GM23338 (cell line): ENCODE measurements around the gene WNT9A. TPM values are rescaled to one million over a fixed set of nuclear protein-coding genes. Genes with fewer than 3 reads are reported as not detected.

Experiments used
- ATAC-seq: fragments of 200-7000 bp; cut with Tn5 transposase; 3 replicates; pipeline ENCODE4 v1.9.1; 2020
- DNase-seq: peaks from one replicate; pipeline ENCODE4 v3.0.0-alpha.2; 2015; ENCODE audit warnings: low spot score
- H2AFZ ChIP-seq: fragments of 200-600 bp; sonication (generic); 2 replicates; pipeline ENCODE4 v1.8.0; 2016; ENCODE audit warnings: antibody characterized with exemption, mild to moderate bottlenecking, moderate library complexity
- H3F3A ChIP-seq: fragments of 200-600 bp; sonication (generic); replicated peaks from 2 replicates; pipeline ENCODE4 v1.8.0; 2017; ENCODE audit warnings: antibody characterized with exemption, mixed run types, low read depth
- H3K27ac ChIP-seq: fragments of 200-600 bp; sonication (generic); 2 replicates; pipeline ENCODE4 v1.6.1; 2016; ENCODE audit warnings: low read depth
- H3K27me3 ChIP-seq: fragments of 200-600 bp; sonication (generic); 2 replicates; pipeline ENCODE4 v1.8.0; 2016; ENCODE audit warnings: mild to moderate bottlenecking, mixed run types, moderate library complexity; ENCODE audit not compliant: insufficient read depth
- H3K36me3 ChIP-seq: fragments of 200-600 bp; sonication (generic); 2 replicates; pipeline ENCODE4 v1.8.0; 2016; ENCODE audit warnings: mild to moderate bottlenecking; ENCODE audit not compliant: insufficient read depth
- H3K4me1 ChIP-seq: fragments of 200-600 bp; sonication (generic); 2 replicates; pipeline ENCODE4 v1.8.0; 2016; ENCODE audit warnings: mild to moderate bottlenecking, moderate library complexity; ENCODE audit not compliant: insufficient read depth
- H3K4me2 ChIP-seq: fragments of 200-600 bp; sonication (generic); 2 replicates; pipeline ENCODE4 v1.7.1; 2017; ENCODE audit warnings: mixed run types
- H3K4me3 ChIP-seq: fragments of 200-600 bp; sonication (generic); 2 replicates; pipeline ENCODE4 v1.6.1; 2016; ENCODE audit warnings: mixed run types
- H3K79me2 ChIP-seq: fragments of 200-600 bp; sonication (generic); replicated peaks from 2 replicates; pipeline ENCODE4 v1.8.0; 2017; ENCODE audit warnings: mild to moderate bottlenecking; ENCODE audit not compliant: insufficient read depth
- H3K9me2 ChIP-seq: fragments of 200-600 bp; sonication (generic); 2 replicates; pipeline ENCODE4 v1.8.0; 2017; ENCODE audit not compliant: insufficient read depth
- H4K20me1 ChIP-seq: fragments of 200-600 bp; sonication (generic); replicated peaks from 2 replicates; pipeline ENCODE4 v1.8.0; 2017; ENCODE audit warnings: mild to moderate bottlenecking; ENCODE audit not compliant: insufficient read depth
- H3K27ac Mint-ChIP-seq: 2 replicates; pipeline ENCODE4 v1.8.0; 2020; ENCODE audit warnings: inconsistent platforms, mild to moderate bottlenecking, moderate library complexity, mixed read lengths
- H3K27me3 Mint-ChIP-seq: 3 replicates; pipeline ENCODE4 v1.8.0; 2022; ENCODE audit warnings: low read depth, mild to moderate bottlenecking, moderate library complexity, mixed read lengths, inconsistent platforms; ENCODE audit not compliant: insufficient read depth, poor library complexity
- H3K36me3 Mint-ChIP-seq: 3 replicates; pipeline ENCODE4 v1.8.0; 2021; ENCODE audit warnings: low read depth, mild to moderate bottlenecking, inconsistent platforms, moderate library complexity, mixed read lengths
- H3K4me1 Mint-ChIP-seq: 3 replicates; pipeline ENCODE4 v1.8.0; 2020; ENCODE audit warnings: mild to moderate bottlenecking, inconsistent platforms, mixed read lengths
- H3K4me3 Mint-ChIP-seq: 3 replicates; pipeline ENCODE4 v1.8.0; 2021; ENCODE audit warnings: moderate library complexity, mild to moderate bottlenecking, inconsistent platforms, mixed read lengths
- H3K9me3 Mint-ChIP-seq: 3 replicates; pipeline ENCODE4 v1.8.0; 2020; ENCODE audit warnings: moderate library complexity, mild to moderate bottlenecking, inconsistent platforms, mixed read lengths
- CREB1 ChIP-seq: fragments of 250-450 bp; sonication (Bioruptor Pico); IDR thresholded peaks from 2 replicates; pipeline ENCODE4 v1.5.0; 2020; ENCODE audit warnings: low read depth, mild to moderate bottlenecking, moderate library complexity
- EZH2 ChIP-seq: fragments of 200-600 bp; sonication (generic); IDR thresholded peaks from one replicate; pipeline ENCODE4 v1.8.0; 2017; ENCODE audit warnings: antibody characterized with exemption, mild to moderate bottlenecking, low read depth; ENCODE audit not compliant: unreplicated experiment
- EZH2phosphoT487 ChIP-seq: fragments of 200-600 bp; sonication (generic); IDR thresholded peaks from one replicate; pipeline ENCODE4 v1.8.1; 2018; ENCODE audit warnings: antibody characterized with exemption; ENCODE audit not compliant: unreplicated experiment
- JUNB ChIP-seq: IDR thresholded peaks from one replicate; pipeline ENCODE4 v1.6.1; 2016; ENCODE audit warnings: antibody characterized with exemption; ENCODE audit not compliant: unreplicated experiment
- NANOG ChIP-seq: IDR thresholded peaks from 2 replicates; pipeline ENCODE4 v1.6.1; 2016; ENCODE audit warnings: antibody characterized with exemption, borderline replicate concordance
- POLR2AphosphoS5 ChIP-seq: IDR thresholded peaks from 2 replicates; pipeline ENCODE4 v1.6.1; 2016; ENCODE audit warnings: antibody characterized with exemption, low read depth
- STAT1 ChIP-seq: IDR thresholded peaks from one replicate; pipeline ENCODE4 v1.6.1; 2016; ENCODE audit warnings: antibody characterized with exemption; ENCODE audit not compliant: unreplicated experiment
- ZNF114 ChIP-seq: fragments of 250-450 bp; sonication (Bioruptor Pico); IDR thresholded peaks from 2 replicates; pipeline ENCODE4 v1.5.0; 2020; ENCODE audit warnings: mild to moderate bottlenecking, moderate library complexity
- ZNF331 ChIP-seq: fragments of 250-450 bp; sonication (Bioruptor Pico); IDR thresholded peaks from 2 replicates; pipeline ENCODE4 v1.5.0; 2020; ENCODE audit warnings: low read depth, mild to moderate bottlenecking, moderate library complexity
- polyA plus RNA-seq: library from polyadenylated mRNA; unstranded; fragments of >200 nt; fragmentation: Nextera tagmentation; extraction: Ambion mirVana; gene quantifications from 2 replicates; pipeline ENCODE4 v1.2.1, GENCODE V29; 2016
- total RNA-seq: library from RNA; depleted of rRNA; stranded (reverse); fragments of >200 nt; shearing (Covaris generic); gene quantifications from 2 replicates; pipeline ENCODE4 v1.2.3, GENCODE V29; 2014
- TF ChIP-seq, protein P1 (sequence below): IDR thresholded peaks from 2 replicates; pipeline ENCODE4 v1.6.1; 2016; ENCODE audit warnings: antibody characterized with exemption
- TF ChIP-seq, protein P2 (sequence below): IDR thresholded peaks from one replicate; pipeline ENCODE4 v1.6.1; 2018; ENCODE audit warnings: antibody characterized with exemption; ENCODE audit not compliant: unreplicated experiment
- TF ChIP-seq, protein P3 (sequence below), 2 experiments: fragments of 200-600 bp in 1 of 2; sonication (generic) in 1 of 2; conservative IDR thresholded peaks; 2 replicates each; pipeline versions ENCODE4 v1.5.1 to v1.6.1; 2016 to 2017; ENCODE audit warnings: antibody characterized with exemption in 2 of 2, low read depth in 2 of 2, mild to moderate bottlenecking in 2 of 2, moderate library complexity in 1 of 2
- TF ChIP-seq, protein P4 (sequence below): fragments of 250-450 bp; sonication (Bioruptor Pico); IDR thresholded peaks from 2 replicates; pipeline ENCODE4 v1.5.0; 2020; ENCODE audit warnings: mild to moderate bottlenecking, moderate library complexity

WNT9A gene
- total and polyA plus RNA-seq, 2 experiments from 2014 or later, result 0.06 to 2.0 TPM

DNA sequence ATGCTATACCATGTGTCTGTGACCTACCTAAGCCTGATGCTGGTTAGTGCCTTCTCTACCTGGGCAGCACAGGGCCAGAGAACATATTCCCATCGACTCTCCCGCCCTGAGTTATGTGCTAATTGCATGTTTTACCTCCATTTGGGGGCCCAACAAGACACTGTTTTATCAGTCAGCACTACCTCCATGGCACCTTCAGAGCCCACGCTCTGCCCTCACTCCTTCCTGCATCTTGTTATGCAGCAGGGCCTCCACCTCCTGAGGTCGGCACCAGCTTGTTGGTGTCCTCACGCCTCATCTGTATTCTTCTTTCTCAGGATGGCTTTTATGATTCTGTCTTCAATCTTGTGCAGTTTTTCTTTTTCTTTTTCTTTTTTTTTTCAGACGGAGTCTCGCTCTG, 11.9 kb downstream of the WNT9A start:
- no peak overlapping the region for H3K27ac ChIP-seq
- H3K27me3 ChIP-seq, result no peaks in the 10 kb centered on the region
- Mint-ChIP-seq H3K36me3 (no peaks in the 10 kb centered on the region), H3K9me3 (no peaks in the 10 kb centered on the region), H3K27me3 (peaks cover 5% of the 10 kb centered on the region), H3K4me1 (no peaks in the 10 kb centered on the region), H3K4me3 (no peak overlapping the region), H3K27ac (no peak overlapping the region)
- DNase-seq (no peak), ATAC-seq (no peak)
- no peaks in the 10 kb centered on the region for H3F3A ChIP-seq
- H3K79me2 ChIP-seq, result no peaks in the 10 kb centered on the region
- H3K9me2 ChIP-seq, result no peaks in the 10 kb centered on the region
- no peak overlapping the region for H3K4me3 ChIP-seq
- H3K4me1 ChIP-seq, result no peaks in the 10 kb centered on the region
- TF ChIP-seq, protein P1, sequence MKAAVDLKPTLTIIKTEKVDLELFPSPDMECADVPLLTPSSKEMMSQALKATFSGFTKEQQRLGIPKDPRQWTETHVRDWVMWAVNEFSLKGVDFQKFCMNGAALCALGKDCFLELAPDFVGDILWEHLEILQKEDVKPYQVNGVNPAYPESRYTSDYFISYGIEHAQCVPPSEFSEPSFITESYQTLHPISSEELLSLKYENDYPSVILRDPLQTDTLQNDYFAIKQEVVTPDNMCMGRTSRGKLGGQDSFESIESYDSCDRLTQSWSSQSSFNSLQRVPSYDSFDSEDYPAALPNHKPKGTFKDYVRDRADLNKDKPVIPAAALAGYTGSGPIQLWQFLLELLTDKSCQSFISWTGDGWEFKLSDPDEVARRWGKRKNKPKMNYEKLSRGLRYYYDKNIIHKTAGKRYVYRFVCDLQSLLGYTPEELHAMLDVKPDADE, result no peak
- TF ChIP-seq, protein P2, sequence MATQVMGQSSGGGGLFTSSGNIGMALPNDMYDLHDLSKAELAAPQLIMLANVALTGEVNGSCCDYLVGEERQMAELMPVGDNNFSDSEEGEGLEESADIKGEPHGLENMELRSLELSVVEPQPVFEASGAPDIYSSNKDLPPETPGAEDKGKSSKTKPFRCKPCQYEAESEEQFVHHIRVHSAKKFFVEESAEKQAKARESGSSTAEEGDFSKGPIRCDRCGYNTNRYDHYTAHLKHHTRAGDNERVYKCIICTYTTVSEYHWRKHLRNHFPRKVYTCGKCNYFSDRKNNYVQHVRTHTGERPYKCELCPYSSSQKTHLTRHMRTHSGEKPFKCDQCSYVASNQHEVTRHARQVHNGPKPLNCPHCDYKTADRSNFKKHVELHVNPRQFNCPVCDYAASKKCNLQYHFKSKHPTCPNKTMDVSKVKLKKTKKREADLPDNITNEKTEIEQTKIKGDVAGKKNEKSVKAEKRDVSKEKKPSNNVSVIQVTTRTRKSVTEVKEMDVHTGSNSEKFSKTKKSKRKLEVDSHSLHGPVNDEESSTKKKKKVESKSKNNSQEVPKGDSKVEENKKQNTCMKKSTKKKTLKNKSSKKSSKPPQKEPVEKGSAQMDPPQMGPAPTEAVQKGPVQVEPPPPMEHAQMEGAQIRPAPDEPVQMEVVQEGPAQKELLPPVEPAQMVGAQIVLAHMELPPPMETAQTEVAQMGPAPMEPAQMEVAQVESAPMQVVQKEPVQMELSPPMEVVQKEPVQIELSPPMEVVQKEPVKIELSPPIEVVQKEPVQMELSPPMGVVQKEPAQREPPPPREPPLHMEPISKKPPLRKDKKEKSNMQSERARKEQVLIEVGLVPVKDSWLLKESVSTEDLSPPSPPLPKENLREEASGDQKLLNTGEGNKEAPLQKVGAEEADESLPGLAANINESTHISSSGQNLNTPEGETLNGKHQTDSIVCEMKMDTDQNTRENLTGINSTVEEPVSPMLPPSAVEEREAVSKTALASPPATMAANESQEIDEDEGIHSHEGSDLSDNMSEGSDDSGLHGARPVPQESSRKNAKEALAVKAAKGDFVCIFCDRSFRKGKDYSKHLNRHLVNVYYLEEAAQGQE, result no peak
- TF ChIP-seq, protein P3, sequence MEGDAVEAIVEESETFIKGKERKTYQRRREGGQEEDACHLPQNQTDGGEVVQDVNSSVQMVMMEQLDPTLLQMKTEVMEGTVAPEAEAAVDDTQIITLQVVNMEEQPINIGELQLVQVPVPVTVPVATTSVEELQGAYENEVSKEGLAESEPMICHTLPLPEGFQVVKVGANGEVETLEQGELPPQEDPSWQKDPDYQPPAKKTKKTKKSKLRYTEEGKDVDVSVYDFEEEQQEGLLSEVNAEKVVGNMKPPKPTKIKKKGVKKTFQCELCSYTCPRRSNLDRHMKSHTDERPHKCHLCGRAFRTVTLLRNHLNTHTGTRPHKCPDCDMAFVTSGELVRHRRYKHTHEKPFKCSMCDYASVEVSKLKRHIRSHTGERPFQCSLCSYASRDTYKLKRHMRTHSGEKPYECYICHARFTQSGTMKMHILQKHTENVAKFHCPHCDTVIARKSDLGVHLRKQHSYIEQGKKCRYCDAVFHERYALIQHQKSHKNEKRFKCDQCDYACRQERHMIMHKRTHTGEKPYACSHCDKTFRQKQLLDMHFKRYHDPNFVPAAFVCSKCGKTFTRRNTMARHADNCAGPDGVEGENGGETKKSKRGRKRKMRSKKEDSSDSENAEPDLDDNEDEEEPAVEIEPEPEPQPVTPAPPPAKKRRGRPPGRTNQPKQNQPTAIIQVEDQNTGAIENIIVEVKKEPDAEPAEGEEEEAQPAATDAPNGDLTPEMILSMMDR (conservative IDR thresholded peaks at IDR 0.05; ENCODE audit: low read depth in 2 of 2), result no peak
- TF ChIP-seq NANOG (no peak), POLR2AphosphoS5 (no peak), EZH2phosphoT487 (no peak), EZH2 (no peak), STAT1 (no peak), CREB1 (no peak), JUNB (no peak), ZNF114 (CRISPR knock-in tag) (no peak), ZNF331 (CRISPR knock-in tag) (no peak)
- TF ChIP-seq, protein P4, sequence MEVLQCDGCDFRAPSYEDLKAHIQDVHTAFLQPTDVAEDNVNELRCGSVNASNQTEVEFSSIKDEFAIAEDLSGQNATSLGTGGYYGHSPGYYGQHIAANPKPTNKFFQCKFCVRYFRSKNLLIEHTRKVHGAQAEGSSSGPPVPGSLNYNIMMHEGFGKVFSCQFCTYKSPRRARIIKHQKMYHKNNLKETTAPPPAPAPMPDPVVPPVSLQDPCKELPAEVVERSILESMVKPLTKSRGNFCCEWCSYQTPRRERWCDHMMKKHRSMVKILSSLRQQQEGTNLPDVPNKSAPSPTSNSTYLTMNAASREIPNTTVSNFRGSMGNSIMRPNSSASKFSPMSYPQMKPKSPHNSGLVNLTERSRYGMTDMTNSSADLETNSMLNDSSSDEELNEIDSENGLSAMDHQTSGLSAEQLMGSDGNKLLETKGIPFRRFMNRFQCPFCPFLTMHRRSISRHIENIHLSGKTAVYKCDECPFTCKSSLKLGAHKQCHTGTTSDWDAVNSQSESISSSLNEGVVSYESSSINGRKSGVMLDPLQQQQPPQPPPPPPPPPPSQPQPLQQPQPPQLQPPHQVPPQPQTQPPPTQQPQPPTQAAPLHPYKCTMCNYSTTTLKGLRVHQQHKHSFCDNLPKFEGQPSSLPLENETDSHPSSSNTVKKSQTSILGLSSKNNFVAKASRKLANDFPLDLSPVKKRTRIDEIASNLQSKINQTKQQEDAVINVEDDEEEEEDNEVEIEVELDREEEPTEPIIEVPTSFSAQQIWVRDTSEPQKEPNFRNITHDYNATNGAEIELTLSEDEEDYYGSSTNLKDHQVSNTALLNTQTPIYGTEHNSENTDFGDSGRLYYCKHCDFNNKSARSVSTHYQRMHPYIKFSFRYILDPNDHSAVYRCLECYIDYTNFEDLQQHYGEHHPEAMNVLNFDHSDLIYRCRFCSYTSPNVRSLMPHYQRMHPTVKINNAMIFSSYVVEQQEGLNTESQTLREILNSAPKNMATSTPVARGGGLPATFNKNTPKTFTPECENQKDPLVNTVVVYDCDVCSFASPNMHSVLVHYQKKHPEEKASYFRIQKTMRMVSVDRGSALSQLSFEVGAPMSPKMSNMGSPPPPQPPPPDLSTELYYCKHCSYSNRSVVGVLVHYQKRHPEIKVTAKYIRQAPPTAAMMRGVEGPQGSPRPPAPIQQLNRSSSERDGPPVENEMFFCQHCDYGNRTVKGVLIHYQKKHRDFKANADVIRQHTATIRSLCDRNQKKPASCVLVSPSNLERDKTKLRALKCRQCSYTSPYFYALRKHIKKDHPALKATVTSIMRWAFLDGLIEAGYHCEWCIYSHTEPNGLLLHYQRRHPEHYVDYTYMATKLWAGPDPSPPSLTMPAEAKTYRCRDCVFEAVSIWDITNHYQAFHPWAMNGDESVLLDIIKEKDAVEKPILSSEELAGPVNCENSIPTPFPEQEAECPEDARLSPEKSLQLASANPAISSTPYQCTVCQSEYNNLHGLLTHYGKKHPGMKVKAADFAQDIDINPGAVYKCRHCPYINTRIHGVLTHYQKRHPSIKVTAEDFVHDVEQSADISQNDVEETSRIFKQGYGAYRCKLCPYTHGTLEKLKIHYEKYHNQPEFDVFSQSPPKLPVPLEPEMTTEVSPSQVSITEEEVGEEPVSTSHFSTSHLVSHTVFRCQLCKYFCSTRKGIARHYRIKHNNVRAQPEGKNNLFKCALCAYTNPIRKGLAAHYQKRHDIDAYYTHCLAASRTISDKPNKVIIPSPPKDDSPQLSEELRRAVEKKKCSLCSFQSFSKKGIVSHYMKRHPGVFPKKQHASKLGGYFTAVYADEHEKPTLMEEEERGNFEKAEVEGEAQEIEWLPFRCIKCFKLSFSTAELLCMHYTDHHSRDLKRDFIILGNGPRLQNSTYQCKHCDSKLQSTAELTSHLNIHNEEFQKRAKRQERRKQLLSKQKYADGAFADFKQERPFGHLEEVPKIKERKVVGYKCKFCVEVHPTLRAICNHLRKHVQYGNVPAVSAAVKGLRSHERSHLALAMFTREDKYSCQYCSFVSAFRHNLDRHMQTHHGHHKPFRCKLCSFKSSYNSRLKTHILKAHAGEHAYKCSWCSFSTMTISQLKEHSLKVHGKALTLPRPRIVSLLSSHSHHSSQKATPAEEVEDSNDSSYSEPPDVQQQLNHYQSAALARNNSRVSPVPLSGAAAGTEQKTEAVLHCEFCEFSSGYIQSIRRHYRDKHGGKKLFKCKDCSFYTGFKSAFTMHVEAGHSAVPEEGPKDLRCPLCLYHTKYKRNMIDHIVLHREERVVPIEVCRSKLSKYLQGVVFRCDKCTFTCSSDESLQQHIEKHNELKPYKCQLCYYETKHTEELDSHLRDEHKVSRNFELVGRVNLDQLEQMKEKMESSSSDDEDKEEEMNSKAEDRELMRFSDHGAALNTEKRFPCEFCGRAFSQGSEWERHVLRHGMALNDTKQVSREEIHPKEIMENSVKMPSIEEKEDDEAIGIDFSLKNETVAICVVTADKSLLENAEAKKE, result no peak
- no peak overlapping the region for H2AFZ ChIP-seq
- no peak overlapping the region for H3K4me2 ChIP-seq
- H4K20me1 ChIP-seq, result no peaks in the 10 kb centered on the region
- no peaks in the 10 kb centered on the region for H3K36me3 ChIP-seq
